Measurements from ENCODE around the gene HSPG2.

The HSPG2 gene

DNA sequence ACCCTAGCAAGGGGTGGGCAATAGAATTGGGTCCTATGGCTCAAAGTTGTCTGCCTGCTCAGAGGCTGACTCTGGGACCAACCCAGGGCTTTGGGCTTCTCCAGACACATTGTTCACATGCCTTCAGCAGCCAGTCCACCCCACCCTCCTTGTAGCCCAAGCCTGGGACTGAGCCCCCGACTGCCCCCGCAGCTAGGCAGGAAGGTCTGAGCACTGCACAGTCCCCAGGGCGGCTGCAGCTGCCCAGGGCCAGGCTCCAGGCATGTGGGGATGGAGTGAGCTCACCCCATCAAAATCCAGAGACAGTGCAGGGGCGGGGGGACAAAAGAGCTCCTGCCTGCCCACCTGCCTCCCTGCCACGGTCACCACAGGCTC is 35.6 kb downstream of the HSPG2 start:
- DNase-seq (ENCODE audit: low read depth in 2 of 3, low spot score in 2 of 3), result no peak

GRCh38 chr1:21900766-21901472 is 36.2 kb downstream of the HSPG2 start:
- DNase-seq (ENCODE audit: low read depth in 2 of 3, low spot score in 2 of 3), result no peak

DNA sequence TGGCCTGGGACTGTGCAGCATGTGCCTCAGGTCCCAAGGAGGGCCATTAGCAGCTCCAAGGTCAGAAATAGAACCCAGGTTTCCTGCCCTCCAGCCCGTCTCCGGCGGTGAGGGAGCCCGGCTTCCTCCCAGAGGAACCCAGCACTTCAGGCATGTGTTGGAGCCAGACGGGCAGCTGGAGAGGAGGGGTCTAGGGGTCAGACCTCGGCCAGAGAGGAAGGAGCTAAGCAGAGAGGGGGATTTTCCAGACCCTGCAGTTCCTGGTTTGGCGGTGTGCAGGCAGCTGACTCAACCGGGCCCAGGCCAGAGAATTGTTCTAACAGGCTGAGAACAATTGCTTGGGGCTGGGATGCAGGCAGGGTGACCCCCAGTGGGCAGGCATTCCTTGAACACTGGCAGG is 37.1 kb downstream of the HSPG2 start:
- DNase-seq (ENCODE audit: low read depth in 2 of 3, low spot score in 2 of 3), result no peak

DNA sequence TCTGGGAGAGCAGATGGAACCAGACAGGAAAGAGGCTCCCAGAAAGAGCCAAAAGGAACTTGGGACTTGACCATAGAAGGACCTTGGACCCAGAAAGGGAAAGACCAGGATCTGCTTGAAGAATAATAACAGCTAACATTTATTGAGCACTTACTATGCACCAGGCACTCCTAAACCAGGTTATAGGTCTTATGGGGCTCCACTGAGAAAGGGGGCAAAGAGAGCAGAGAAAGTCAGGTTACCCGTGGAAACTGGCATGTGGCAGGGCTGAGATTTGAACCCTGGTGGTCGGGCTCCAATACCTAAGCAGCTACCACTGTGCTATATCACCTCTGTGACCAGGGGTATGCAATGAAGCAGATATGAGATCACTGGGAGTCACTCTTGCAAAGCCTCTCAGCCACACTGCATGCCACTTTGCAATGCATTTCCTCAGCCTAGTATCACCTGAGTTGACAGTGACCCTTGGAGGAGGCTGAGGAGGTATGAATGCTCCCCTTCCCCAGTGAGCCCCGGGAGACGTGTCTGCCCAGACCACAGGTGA is 37.8 kb downstream of the HSPG2 start:
- no peak for DNase-seq (ENCODE audit: low read depth in 2 of 3, low spot score in 2 of 3)

DNA sequence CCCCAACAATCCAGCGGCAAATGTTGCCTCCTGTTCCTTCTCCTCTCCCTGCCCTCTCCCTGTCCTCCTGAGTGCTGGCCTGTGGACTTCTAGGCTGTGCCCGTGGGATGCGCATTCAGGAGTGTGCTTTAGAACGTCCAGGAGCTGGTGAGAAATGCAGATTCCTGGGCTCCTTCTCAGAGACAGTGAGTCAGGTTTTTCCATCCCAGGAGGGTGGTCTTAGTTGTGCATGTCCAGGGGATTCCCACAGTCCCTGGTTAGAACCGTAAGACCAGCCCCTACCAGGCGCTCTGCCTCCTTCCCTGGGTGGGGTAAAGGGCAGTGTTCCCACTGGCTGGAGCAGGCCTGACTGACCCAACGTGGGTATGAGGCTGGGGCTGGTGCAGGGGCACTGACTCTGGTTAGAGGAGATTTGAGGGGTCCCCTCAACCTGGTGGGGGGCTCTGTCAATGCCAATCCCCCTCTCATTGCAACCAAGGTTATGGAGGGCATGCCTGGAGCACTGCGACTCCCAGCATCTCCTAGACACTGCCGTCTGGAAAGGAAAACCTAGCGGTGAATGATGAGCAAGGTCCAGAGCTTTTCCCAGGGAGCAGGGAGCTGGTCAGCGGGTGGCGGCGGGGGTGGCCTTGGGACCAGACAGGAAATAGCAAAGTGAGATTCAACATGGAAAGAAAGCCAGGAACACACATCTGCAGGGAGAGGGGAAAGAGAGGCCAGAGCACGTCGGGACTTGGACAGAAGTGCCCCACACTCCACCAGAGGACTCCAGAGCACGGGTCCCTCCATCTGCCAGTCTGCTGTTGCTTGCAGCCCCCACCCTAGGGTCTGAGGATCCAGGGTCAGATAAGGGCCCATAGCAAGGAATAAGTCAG is 38.5 kb downstream of the HSPG2 start:
- DNase-seq (ENCODE audit: low read depth in 2 of 3, low spot score in 2 of 3), result no peak

DNA sequence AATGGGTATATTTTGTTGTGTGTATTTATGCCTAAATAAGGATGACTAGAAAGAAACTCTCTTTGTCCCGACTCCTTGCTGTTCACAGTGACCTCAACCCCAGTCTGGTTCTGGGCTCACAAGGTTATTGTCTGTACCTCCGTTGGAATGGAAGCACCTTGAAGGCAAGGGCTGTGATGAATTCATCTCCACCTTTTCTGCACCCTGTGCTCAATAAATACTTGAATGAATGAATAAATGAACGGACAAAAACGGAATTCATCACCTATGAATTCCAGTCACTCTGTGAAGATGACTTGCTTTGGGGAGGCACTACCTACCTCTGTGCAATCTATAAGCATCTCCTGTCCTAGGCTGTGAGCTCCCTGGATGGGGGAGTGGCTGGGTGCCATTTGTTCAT is 39.3 kb downstream of the HSPG2 start:
- DNase-seq (ENCODE audit: low read depth in 2 of 3, low spot score in 2 of 3), result no peak

DNA sequence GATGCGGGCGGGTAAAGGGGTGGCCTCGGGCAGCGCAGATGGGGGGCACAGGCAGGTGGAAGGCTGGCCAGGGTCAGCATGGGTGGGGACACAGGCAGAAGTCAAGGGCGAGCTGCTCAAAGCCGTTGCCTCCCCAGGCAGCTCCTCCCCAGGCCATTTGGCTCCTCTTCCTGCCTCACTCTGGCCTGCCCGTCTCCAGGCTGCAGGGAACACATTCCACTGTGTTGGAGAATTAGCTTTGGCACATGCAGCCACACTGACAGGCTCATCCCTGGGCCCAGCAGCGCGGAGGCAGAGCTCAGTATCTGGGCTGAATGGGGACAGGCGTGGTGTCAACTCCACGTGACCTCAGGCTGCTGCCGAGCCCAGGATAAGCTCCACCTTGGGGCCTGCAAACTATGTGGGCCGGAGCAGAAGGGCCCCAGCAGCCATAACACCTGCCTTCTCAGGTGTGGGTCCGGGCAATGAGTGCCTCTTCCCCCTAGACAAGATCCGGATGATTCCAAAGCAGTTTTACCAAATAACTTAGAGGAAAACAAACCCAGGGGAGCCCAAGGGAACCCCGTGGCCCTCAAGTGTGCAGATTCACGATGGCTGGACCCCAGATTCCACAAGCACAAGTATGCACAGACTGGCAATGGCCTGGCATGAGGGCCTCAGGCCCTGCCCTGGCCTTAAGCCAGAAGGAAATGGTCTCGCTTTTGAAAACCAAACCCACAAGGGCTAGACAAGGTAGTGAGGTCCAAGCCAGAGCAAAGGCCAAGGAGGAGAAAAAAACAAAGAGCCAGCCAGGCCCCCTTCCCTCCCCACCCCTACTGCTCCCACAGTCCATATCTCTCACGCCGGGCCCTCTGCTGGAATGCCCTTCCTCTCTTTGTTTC is 40.2 kb downstream of the HSPG2 start:
- no peak for DNase-seq (ENCODE audit: low read depth in 2 of 3, low spot score in 2 of 3)

- DNase-seq (ENCODE audit: low read depth in 2 of 3, low spot score in 2 of 3), result no peak
Measured at GRCh38 chr1:21896026-21896425, 41.1 kb downstream of the HSPG2 start.

GRCh38 chr1:21894034-21894881 is 42.9 kb downstream of the HSPG2 start:
- DNase-seq (ENCODE audit: low read depth in 2 of 3, low spot score in 2 of 3), result no peak

DNA sequence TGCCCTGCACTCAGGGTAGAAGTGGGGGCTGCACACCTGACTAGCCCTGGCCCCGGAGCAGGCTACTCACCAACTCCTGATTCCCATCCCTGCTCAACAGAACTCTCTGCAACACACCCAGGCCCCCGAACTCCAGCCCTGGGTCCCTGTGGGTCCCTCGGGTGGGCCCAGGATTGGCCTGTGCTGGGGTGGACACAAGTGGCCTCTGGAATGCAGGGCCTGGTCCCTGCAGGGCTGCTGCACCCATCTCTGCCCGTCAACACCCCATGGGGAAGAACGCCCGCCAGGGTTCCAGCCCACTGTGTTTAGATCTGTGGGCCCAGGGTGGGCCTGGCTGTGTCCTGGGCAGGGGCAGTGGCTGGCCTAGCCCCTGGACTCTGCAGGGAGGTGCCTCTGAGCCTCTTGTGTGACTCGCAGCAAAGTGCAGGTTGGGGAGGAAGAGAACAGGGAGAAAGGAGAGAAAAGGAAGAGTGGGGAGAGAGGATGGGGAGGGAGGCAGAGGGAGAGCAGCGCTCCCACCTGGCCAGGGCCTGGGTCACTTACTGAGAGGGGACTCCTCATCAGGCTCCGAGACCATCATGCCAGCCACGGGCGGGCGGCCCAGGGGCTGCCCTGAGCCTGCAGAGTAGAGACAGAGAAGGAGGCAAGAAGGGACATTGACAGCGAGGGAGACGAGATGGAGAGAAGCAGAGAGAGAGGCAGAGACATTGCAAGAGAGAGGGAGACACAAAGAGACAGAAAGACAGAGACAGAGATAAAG is 43.9 kb downstream of the HSPG2 start:
- no peak for DNase-seq (ENCODE audit: low read depth in 2 of 3, low spot score in 2 of 3)

- no peak for DNase-seq (ENCODE audit: low read depth in 2 of 3, low spot score in 2 of 3)
Measured at GRCh38 chr1:21891621-21892479, 45.3 kb downstream of the HSPG2 start.

- no peak for DNase-seq (ENCODE audit: low read depth in 2 of 3, low spot score in 2 of 3)
Measured at GRCh38 chr1:21891081-21891480, 46.0 kb downstream of the HSPG2 start.

- DNase-seq (ENCODE audit: low read depth in 2 of 3, low spot score in 2 of 3), result no peak
Measured at GRCh38 chr1:21888500-21888899, 48.6 kb downstream of the HSPG2 start.

DNA sequence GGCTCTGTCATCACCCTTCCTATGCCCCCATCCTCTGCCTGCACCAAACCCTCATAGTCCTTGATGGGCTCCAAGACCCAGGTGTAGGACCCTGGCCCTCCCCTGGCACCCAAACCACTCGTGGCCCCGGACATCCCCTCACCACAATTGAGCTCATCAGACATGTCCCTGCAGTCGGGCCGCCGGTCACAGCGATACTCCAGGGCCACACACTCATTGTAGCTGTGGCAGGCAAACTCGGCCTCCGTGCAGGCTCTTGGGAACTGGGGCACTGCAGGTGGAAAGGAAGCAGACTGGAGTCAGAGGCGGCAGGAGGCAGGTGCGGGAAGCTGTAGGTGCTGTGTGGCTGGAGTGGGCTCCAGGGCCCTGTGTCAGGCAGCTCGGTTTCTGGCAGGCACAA is 49.3 kb downstream of the HSPG2 start:
- DNase-seq (ENCODE audit: low read depth in 2 of 3, low spot score in 2 of 3), result no peak

DNA sequence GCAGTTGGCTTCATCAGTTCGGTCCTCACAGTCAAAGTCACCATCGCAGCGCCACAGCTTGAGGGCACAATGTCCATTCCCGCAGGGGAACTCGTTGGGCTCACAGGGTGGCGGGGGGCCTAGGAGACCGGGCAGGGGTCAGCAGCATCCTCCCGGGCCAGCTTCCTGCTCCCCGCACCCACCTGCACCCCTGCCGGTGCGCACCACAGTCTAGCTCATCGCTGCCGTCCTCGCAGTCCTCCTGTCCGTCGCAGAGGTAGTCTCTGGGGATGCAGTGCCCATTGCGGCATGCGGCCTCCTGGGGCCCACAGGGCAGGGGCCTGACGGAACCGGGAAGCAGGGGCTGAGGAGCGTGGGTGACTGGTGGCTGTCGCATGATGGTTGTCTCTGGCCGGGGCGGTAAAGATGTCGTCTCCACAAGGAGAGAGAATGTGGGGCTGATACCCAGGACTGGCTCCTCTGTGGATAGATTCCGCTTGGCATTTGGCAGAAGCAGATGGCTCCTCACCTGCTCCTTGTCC is 49.8 kb downstream of the HSPG2 start:
- no peak for DNase-seq (ENCODE audit: low read depth in 2 of 3, low spot score in 2 of 3)

- no peak for DNase-seq (ENCODE audit: low read depth in 2 of 3, low spot score in 2 of 3)
Measured at GRCh38 chr1:21886486-21887215, 50.5 kb downstream of the HSPG2 start.

GRCh38 chr1:21885236-21886037 is 51.7 kb downstream of the HSPG2 start:
- DNase-seq (ENCODE audit: low read depth in 2 of 3, low spot score in 2 of 3), result no peak

Data from activated CD8-positive, alpha-beta memory T cell treated with anti-CD3 and anti-CD28 coated beads for 48 hours (primary cell).